Measurements from ENCODE around the gene SLC15A1.

Gene SLC15A1

GRCh38 chr13:98672947-98673613, 79.4 kb downstream of the SLC15A1 start:
- TF ChIP-seq, protein P1, sequence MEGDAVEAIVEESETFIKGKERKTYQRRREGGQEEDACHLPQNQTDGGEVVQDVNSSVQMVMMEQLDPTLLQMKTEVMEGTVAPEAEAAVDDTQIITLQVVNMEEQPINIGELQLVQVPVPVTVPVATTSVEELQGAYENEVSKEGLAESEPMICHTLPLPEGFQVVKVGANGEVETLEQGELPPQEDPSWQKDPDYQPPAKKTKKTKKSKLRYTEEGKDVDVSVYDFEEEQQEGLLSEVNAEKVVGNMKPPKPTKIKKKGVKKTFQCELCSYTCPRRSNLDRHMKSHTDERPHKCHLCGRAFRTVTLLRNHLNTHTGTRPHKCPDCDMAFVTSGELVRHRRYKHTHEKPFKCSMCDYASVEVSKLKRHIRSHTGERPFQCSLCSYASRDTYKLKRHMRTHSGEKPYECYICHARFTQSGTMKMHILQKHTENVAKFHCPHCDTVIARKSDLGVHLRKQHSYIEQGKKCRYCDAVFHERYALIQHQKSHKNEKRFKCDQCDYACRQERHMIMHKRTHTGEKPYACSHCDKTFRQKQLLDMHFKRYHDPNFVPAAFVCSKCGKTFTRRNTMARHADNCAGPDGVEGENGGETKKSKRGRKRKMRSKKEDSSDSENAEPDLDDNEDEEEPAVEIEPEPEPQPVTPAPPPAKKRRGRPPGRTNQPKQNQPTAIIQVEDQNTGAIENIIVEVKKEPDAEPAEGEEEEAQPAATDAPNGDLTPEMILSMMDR (IDR thresholded peaks at IDR 0.05; ENCODE audit: low read length, missing control alignments), result peak; percentile 85
- DNase-seq (ENCODE audit: low read depth), result peak; percentile 83
- H3K4me3 ChIP-seq (replicated peaks; ENCODE audit: low read depth, low read length), result no peak overlapping the region

- DNase-seq (ENCODE audit: low read depth), result no peak
- TF ChIP-seq, protein P1 (IDR thresholded peaks at IDR 0.05; ENCODE audit: low read length, missing control alignments), result no peak
- no peak overlapping the region for H3K4me3 ChIP-seq (replicated peaks; ENCODE audit: low read depth, low read length)
Observed at GRCh38 chr13:98668155-98668554, 84.3 kb downstream of the SLC15A1 start.

DNA sequence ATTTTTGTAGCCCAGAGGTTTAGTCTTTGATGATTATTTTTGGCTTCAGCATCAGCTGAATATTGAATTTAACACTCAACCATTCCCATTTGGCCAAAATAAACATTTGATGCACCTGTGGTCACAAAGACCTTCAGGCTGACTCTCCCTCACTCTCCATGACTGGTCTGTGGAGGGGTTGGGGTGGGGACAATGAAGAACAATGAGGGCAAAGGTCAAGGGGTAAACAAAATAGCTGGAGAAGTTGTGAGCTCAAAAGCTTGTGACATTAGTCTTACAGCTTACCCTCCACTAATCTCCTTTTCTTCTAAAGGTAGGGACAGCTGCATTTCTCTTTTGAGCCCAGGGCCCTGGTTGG, 86.9 kb downstream of the SLC15A1 start:
- TF ChIP-seq, protein P1 (IDR thresholded peaks at IDR 0.05; ENCODE audit: low read length, missing control alignments), result no peak
- no peak overlapping the region for H3K4me3 ChIP-seq (replicated peaks; ENCODE audit: low read depth, low read length)
- DNase-seq (ENCODE audit: low read depth), result no peak

DNA sequence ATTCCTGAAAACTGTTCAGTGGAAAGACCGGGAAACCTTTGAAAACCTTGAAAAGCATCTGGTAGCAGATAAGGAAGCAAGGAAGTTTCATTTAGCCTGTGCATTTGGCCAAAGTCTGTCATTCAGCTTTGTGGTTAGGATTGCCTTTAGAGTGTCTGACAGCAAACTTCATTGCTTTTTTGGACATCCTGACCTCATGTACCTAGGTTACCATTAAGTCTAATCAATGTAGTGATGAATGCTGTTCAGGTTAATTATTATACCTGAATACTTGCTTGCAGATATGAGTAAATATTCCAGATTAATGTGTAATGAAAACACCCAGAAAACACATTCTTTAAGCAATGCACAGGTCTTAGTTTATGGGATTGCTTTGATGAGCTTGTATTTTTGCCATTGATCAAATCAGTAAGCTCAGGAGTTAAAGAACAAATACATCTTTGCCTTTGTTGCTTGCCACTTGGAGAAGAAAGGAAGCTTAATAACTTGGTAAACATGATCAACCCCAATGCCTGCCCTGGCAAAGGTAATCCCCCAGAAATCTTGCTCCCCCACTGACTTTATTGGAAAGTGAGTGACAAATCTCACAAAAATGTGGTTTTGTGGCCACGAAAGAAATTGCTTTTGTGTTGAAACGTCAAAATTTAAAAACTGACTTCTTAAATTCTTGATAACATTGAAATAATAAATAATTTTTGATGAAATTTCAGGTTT, 87.4 kb downstream of the SLC15A1 start:
- TF ChIP-seq, protein P1 (IDR thresholded peaks at IDR 0.05; ENCODE audit: low read length, missing control alignments), result no peak
- H3K4me3 ChIP-seq (replicated peaks; ENCODE audit: low read depth, low read length), result no peak overlapping the region
- no peak for DNase-seq (ENCODE audit: low read depth)

- TF ChIP-seq, protein P1 (IDR thresholded peaks at IDR 0.05; ENCODE audit: low read length, missing control alignments), result no peak
- no peak overlapping the region for H3K4me3 ChIP-seq (replicated peaks; ENCODE audit: low read depth, low read length)
- no peak for DNase-seq (ENCODE audit: low read depth)
Observed at GRCh38 chr13:98664510-98664909, 88.0 kb downstream of the SLC15A1 start.

- peak; percentile 17 for DNase-seq (ENCODE audit: low read depth)
- no peak overlapping the region for H3K4me3 ChIP-seq (replicated peaks; ENCODE audit: low read depth, low read length)
- TF ChIP-seq, protein P1 (IDR thresholded peaks at IDR 0.05; ENCODE audit: low read length, missing control alignments), result no peak
Observed at GRCh38 chr13:98664047-98664446, 88.4 kb downstream of the SLC15A1 start.

All from fibroblast of pulmonary artery (primary cell).